GM18519 (cell line): ENCODE measurements around the gene EXD3.
"Not testable (repeated sequence)": the region's sequence is repeated elsewhere in the genome, so short reads cannot be mapped to it uniquely, and the experiment has no call there.

Source experiments
- ATAC-seq: cut with Tn5 transposase; IDR thresholded peaks from one replicate; pipeline ENCODE4 v1.9.1; 2021; ENCODE audit warnings: mild to moderate bottlenecking, moderate library complexity; ENCODE audit not compliant: unreplicated experiment, low FRiP score

Gene EXD3

DNA sequence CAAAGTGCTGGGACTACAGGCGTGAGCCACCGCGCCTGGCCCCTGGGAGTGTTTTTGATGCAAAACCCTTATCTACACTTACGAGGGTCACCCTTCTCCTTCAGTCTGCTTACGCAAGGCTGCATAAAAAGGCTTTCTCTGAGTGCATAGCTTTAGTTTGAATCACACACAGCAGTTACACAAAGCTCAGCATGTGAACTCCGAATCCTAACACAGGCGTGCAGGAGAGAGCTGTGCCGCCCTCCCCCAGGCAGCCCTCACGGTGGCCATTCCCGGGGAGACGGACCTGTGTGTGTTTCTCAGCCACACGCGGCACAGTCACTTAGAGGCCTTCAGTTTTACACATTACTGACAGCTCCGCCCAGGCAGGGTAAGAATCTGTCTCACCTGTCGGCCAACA, 26.7 kb downstream of the EXD3 start:
- ATAC-seq, result no peak

DNA sequence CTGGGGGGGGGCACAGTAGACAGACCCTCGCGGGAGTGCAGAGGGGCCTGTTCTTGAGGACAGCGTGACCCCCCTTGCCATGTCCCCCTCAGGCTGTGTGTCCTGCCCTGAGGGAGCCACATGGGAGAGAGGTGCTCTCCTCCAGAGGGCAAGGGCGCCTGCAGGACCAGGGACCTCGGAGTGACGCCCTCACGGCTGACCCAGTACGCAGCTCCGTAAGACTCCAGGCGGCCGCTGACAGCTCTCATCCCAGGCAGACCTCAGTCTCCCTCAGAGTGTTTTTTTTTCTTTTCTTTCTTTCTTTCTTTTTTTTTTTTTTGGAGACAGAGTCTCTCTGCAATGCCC, 27.3 kb downstream of the EXD3 start:
- no peak for ATAC-seq

- ATAC-seq, result no peak
Measured at GRCh38 chr9:137394866-137395665, 27.9 kb downstream of the EXD3 start.

- no peak for ATAC-seq
Measured at GRCh38 chr9:137393176-137394150, 29.5 kb downstream of the EXD3 start.

- no peak for ATAC-seq
Measured at GRCh38 chr9:137392232-137393007, 30.5 kb downstream of the EXD3 start.

DNA sequence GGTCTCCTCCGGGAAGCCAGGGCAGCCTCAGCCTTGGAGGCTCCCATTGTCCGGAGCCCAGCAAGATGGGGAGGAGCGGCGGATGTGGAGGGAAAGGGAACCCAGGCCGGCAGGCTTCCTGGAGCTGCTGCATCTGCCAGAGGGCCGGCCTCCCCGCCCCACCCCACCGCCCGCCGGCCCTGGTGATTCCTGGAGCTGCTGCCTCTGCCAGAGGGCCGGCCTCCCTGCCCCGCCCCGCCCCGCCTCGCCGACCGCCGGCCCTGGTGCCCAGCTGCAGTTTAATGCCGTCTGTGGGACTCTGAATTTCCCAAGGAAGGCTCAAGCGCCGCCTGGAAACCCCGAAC, 31.6 kb downstream of the EXD3 start:
- ATAC-seq, result no peak

DNA sequence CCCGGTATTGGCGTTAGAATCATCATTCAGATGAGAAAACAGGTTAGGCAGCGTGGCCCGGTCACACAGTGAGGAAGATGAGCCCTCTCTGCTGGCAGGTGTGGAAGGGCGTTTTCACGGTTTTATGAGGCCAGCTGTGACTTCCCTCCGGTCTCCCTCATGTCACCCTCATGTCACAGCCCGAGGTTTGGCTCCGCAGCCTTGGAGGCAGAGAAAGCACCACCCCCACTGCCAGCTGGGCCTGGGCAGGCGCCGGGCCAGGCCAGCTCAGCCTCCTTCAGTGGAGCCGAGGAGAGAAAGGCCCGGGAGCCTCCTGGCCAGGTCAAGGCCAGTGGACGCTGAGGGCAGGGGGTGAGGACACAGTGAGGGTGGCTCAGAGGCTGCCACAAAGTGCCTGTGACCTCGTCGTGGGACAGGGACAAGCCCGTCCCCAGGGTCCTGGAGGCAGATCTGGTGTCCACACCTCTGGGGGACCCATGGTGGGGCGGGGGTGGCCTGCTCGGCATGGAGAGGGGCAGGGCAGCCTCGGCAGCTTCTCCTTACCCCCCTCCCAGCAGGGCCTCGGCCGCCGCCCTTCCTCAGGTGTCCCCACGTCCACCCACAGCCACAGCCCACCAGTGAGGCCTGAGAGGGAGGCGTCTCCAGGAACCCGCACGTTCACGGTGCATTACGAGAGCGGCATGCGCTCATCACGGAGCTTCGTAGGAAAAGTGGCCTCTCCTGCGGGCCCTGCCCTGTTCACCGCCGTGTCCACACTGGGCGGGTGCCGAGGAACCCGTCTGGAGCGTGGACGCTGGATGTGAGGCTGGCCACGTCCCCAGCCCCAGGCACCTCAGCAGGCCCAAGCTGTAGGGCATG, 32.2 kb downstream of the EXD3 start:
- no peak for ATAC-seq

DNA sequence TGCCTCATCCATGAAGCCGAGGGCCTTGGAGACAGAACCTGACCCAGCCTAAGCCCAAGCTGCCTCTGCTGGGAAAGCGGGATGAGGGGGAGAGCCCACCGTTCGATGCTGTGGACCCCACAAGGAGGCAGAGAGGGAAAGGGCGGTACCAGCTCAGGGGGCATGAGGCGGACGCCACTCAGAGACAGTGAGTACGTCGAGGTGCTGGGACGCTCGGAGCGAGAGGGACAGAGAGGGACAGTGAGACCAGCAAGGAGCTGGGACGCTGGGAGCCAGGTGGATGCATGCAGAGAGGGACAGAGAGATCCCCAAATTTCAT, 33.6 kb downstream of the EXD3 start:
- no peak for ATAC-seq

GRCh38 chr9:137388589-137389427, 34.2 kb downstream of the EXD3 start:
- no peak for ATAC-seq

DNA sequence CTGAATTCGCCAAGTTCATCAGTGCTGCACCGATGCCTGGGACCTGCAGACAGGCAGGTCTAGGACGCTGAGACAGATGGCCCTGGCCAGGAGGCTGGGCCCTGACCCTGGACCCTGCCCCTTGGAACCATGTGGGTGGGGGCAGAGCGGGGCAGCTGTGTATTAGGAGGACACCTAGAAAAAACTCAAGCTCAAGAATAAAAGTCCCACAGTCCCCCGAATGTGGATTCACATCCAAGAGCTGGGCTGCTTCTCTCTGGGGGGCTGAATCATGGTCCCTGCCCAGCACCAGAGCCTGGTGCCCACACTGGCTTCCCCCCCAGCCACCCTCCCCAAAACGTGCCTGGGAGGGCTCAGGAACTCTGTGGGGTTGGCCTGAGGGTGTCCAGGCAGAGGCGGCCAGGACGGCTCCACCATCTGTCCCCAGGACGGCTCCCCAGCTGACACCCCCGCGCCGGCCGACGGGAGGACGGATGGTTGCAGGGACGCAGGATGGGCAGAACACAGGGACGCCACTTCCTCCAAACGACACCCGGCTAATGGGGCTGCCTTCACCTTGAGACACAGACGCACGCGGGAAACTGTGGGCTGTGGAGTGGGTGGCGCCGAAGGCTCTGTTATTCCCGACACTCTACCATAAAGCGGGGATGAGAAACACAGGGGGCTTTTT, 34.9 kb downstream of the EXD3 start:
- no peak for ATAC-seq

DNA sequence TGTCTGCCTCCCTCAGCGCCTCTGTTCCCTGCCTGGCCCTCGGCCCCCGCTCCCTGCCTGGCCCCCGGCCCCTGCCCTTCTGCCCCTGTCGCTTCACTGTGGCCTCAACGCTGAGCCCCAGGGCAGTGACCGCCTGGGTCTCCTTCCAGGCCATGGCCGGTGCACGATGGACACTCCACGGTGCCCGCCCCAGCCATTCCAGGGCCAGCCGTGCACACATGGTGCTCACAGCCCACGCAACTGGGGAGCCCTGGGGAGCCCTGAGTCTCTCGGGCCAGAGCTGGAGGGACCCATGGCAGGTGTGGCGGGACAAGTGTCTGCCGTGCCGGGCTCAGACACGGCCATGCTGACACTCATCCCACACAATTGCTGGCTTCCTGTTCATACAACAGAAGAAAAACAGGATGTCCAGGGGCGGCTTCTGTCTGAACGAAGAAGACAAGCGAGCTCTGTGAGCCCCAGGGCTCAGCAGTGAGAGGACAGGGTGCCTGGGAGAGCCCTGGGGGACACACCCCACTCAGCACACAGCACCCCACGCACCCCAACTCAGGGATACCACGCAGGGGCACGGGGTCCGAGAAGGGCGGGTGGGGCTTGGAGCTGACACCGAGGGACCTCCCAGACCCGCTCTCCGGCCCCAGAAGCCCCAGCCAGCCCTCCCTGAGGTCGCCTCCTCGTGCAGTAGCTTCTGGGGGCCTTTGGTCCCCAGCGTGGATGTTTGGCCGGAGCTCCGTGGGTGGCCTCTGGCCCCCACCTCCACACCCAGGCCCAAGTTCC, 35.7 kb downstream of the EXD3 start:
- ATAC-seq, result no peak

GRCh38 chr9:137386507-137387113, 36.4 kb downstream of the EXD3 start:
- not testable (repeated sequence) for ATAC-seq

GRCh38 chr9:137385061-137385655, 37.8 kb downstream of the EXD3 start:
- ATAC-seq, result no peak

DNA sequence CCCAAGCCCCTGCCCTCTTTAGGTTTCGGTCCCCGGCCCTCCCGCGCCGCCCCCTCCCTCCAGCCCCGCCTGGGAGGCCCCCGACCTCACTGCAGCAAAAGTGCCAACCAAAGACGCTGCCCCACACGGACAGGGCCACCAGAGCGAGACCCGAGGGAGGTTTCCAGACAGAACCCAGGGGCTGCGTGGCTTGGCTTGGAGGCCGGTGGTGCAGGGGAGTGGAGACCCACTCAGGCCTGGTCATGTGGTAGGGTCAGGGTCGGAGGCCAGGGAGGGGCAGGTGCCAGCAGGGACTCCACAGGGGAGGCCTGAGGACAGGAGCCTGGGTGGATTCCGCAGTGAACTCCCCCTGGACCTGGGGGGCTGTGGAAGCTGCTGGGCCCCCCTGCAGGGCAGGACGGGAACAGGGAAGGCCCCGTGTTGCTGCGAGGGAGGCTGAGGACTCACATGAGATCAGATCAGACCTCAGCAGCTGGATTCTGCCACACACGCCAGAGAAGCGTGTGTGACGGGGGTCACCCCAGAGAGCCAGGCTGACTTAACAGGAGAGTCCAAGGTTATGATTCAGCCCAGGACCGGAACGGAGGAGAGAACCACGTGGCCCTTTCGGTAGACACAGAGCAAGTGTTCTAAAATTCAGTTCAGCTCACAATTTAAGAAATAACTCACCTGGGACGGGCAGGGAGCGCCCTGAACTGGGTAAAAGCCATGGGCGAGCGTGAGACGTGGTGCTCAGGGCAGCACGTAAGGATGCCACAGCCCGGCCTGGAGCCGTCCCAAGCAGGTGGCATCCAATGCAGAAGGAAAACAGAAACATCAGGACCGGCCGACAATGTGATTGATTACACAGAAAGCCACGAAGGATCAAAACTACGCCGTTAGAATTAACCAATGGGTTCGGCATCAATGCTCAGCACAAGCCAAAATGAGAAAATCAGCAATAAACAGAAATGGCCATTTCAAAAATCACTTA, 38.9 kb downstream of the EXD3 start:
- no peak for ATAC-seq

GRCh38 chr9:137383081-137383783, 39.7 kb downstream of the EXD3 start:
- no peak for ATAC-seq
